GM18873 (cell line): Measurements from ENCODE around the gene TRAF3IP3.

Experiments
- ATAC-seq: cut with Tn5 transposase; IDR thresholded peaks from one replicate; pipeline ENCODE4 v1.9.1; 2021; ENCODE audit warnings: mild to moderate bottlenecking, moderate library complexity, moderate number of reproducible peaks; ENCODE audit not compliant: unreplicated experiment, low FRiP score

Gene TRAF3IP3

GRCh38 chr1:209822706-209823105, 66.9 kb downstream of the TRAF3IP3 start:
- no peak for ATAC-seq

- no peak for ATAC-seq
These were observed 67.5 kb downstream of the TRAF3IP3 start for GRCh38 chr1:209823143-209824041.

- no peak for ATAC-seq
These were observed 70.0 kb downstream of the TRAF3IP3 start for GRCh38 chr1:209825591-209826434.

GRCh38 chr1:209827384-209828262, 71.8 kb downstream of the TRAF3IP3 start, which contains the start of gene UTP25:
TSS of gene UTP25 (plus strand) at chr1:209827972. CDS start at chr1:209828064, 92 bp downstream.
- ATAC-seq, result peak; percentile 90

- no peak for ATAC-seq
These were observed 73.9 kb downstream of the TRAF3IP3 start for GRCh38 chr1:209829716-209830115.

GRCh38 chr1:209830722-209831121, 74.9 kb downstream of the TRAF3IP3 start:
- no peak for ATAC-seq

GRCh38 chr1:209831615-209832014, 75.8 kb downstream of the TRAF3IP3 start:
- no peak for ATAC-seq
